Suprapubic skin (tissue), 4 donors: ENCODE measurements around the gene PPP4C. TPM values are rescaled to one million over a fixed set of nuclear protein-coding genes. Genes with fewer than 3 reads are reported as not detected.
A peak's percentile ranks its signal among the peaks of the same experiment; 100 is the strongest.

Experiments
- DNase-seq, 2 donors: peaks; one replicate each; pipeline ENCODE4 v3.0.0-alpha.2; 2019; ENCODE audit warnings: low spot score in 2 of 2
- H3K27ac ChIP-seq: fragments of 200-600 bp; sonication (generic); one replicate; pipeline ENCODE4 v1.5.1; 2019
- H3K27me3 ChIP-seq: fragments of 200-600 bp; sonication (generic); one replicate; pipeline ENCODE4 v1.5.1; 2019
- H3K36me3 ChIP-seq: fragments of 200-600 bp; sonication (generic); one replicate; pipeline ENCODE4 v1.5.1; 2019
- H3K4me1 ChIP-seq: fragments of 200-600 bp; sonication (generic); one replicate; pipeline ENCODE4 v1.5.1; 2019
- H3K4me3 ChIP-seq: fragments of 200-600 bp; sonication (generic); one replicate; pipeline ENCODE4 v1.5.1; 2019; ENCODE audit warnings: mild to moderate bottlenecking
- H3K9me3 ChIP-seq: fragments of 200-600 bp; sonication (generic); one replicate; pipeline ENCODE4 v1.5.1; 2019
- CTCF ChIP-seq, 2 donors: fragments of 200-600 bp in 1 of 2; fragments of 450-650 bp in 1 of 2; sonication (generic) in 1 of 2; IDR thresholded peaks; one replicate each; pipeline ENCODE4 v1.5.1; 2016 to 2019; ENCODE audit warnings: antibody characterized with exemption in 2 of 2, mild to moderate bottlenecking in 1 of 2, moderate library complexity in 1 of 2
- EP300 ChIP-seq: sonication (generic); formaldehyde crosslinking; IDR thresholded peaks from one replicate; pipeline ENCODE4 v1.6.1; 2017; ENCODE audit warnings: antibody characterized with exemption
- POLR2A ChIP-seq, 2 donors: fragments of 450-650 bp; IDR thresholded peaks; one replicate each; pipeline ENCODE4 v1.6.1; 2017; ENCODE audit warnings: antibody characterized with exemption in 2 of 2, mild to moderate bottlenecking in 2 of 2, moderate library complexity in 2 of 2
- POLR2AphosphoS5 ChIP-seq, 3 donors: sonication (generic); formaldehyde crosslinking; IDR thresholded peaks; one replicate each; pipeline ENCODE4 v1.6.1; 2017; ENCODE audit warnings: antibody characterized with exemption in 3 of 3
- WGBS: methylation state at CpG from one replicate; pipeline ENCODE4 v1.1.5; 2018; 5-methylcytosine and 5-hydroxymethylcytosine counted together
- total RNA-seq, 4 donors: library from RNA; depleted of rRNA; stranded (reverse); fragments of >200 nt; gene quantifications; one replicate each; pipeline ENCODE4 v1.1.0, GENCODE V29; 2016

Gene PPP4C
- total RNA-seq, 4 donors from 2014 or later = 52.0 to 66.0 (median 61.2) TPM

GRCh38 chr16:30104090-30104489, 28.3 kb downstream of the PPP4C start:
- no peak overlapping the region for H3K4me3 ChIP-seq
- H3K36me3 ChIP-seq = peaks cover 35% of the 10 kb centered on the region
- H3K4me1 ChIP-seq = no peaks in the 10 kb centered on the region
- H3K27ac ChIP-seq = no peak overlapping the region
- 73% methylated on average over 4 of the region's 4 CpGs for WGBS
- H3K27me3 ChIP-seq = no peaks in the 10 kb centered on the region
- no peaks in the 10 kb centered on the region for H3K9me3 ChIP-seq
- no peak for TF ChIP-seq EP300
- no peak for TF ChIP-seq POLR2A (IDR thresholded peaks at IDR 0.05)
- TF ChIP-seq POLR2AphosphoS5 (IDR thresholded peaks at IDR 0.05) = no peak
- no peak for TF ChIP-seq CTCF (IDR thresholded peaks at IDR 0.05)
- DNase-seq = no peak

- Histone ChIP-seq H3K4me3 (no peak overlapping the region), H3K27me3 (no peaks in the 10 kb centered on the region), H3K4me1 (no peaks in the 10 kb centered on the region), H3K36me3 (peaks cover 39% of the 10 kb centered on the region), H3K27ac (no peak overlapping the region), H3K9me3 (no peaks in the 10 kb centered on the region)
- 76% methylated on average over 6 of the region's 6 CpGs for WGBS
- no peak for DNase-seq
- TF ChIP-seq EP300 (no peak), CTCF (IDR thresholded peaks at IDR 0.05) (no peak), POLR2AphosphoS5 (IDR thresholded peaks at IDR 0.05) (no peak), POLR2A (IDR thresholded peaks at IDR 0.05) (no peak)
Measured at GRCh38 chr16:30104492-30104891, 28.7 kb downstream of the PPP4C start.

GRCh38 chr16:30108059-30108850, 32.5 kb downstream of the PPP4C start:
- Histone ChIP-seq H3K27me3 (no peaks in the 10 kb centered on the region), H3K27ac (no peak overlapping the region), H3K4me1 (peaks cover 1% of the 10 kb centered on the region), H3K4me3 (no peak overlapping the region), H3K9me3 (no peaks in the 10 kb centered on the region), H3K36me3 (peaks cover 71% of the 10 kb centered on the region)
- 94% methylated on average over 14 of the region's 15 CpGs for WGBS
- TF ChIP-seq POLR2A (IDR thresholded peaks at IDR 0.05) = no peak
- TF ChIP-seq EP300 = no peak
- no peak for TF ChIP-seq CTCF (IDR thresholded peaks at IDR 0.05)
- TF ChIP-seq POLR2AphosphoS5 (IDR thresholded peaks at IDR 0.05) = no peak
- no peak for DNase-seq

- TF ChIP-seq POLR2AphosphoS5 (IDR thresholded peaks at IDR 0.05) (no peak), EP300 (no peak), CTCF (IDR thresholded peaks at IDR 0.05) (no peak), POLR2A (IDR thresholded peaks at IDR 0.05) (no peak)
- no peak overlapping the region for H3K4me3 ChIP-seq
- peaks cover 80% of the 10 kb centered on the region for H3K36me3 ChIP-seq
- no peaks in the 10 kb centered on the region for H3K27me3 ChIP-seq
- H3K4me1 ChIP-seq = peaks cover 19% of the 10 kb centered on the region
- H3K27ac ChIP-seq = no peak overlapping the region
- WGBS = 61% methylated on average over 7 of the region's 7 CpGs
- H3K9me3 ChIP-seq = no peaks in the 10 kb centered on the region
- DNase-seq = no peak
Measured at GRCh38 chr16:30110661-30111060, 34.9 kb downstream of the PPP4C start.

- no peak overlapping the region for H3K27ac ChIP-seq
- peak in 1 of 2 donors; percentile 73 for DNase-seq
- WGBS = 92% methylated on average over 25 of the region's 29 CpGs
- H3K4me1 ChIP-seq = peaks cover 19% of the 10 kb centered on the region
- peaks cover 85% of the 10 kb centered on the region for H3K36me3 ChIP-seq
- peak; percentile 13 to 45 for TF ChIP-seq CTCF (IDR thresholded peaks at IDR 0.05)
- no peak for TF ChIP-seq POLR2A (IDR thresholded peaks at IDR 0.05)
- no peaks in the 10 kb centered on the region for H3K9me3 ChIP-seq
- H3K4me3 ChIP-seq = no peak overlapping the region
- no peaks in the 10 kb centered on the region for H3K27me3 ChIP-seq
Measured at GRCh38 chr16:30112197-30113030, 36.6 kb downstream of the PPP4C start.
